Psoas muscle (tissue), 8 donors: Measurements from ENCODE around the gene CARD14. TPM values are rescaled to one million over a fixed set of nuclear protein-coding genes. Genes with fewer than 3 reads are reported as not detected.

Experiments used
- ATAC-seq, 4 donors: fragments of 200-7000 bp; cut with Tn5 transposase; one replicate each; pipeline ENCODE4 v1.9.1; 2020; ENCODE audit warnings: moderate library complexity in 3 of 4, mild to moderate bottlenecking in 2 of 4
- DNase-seq, 2 donors: peaks; one replicate each; pipeline ENCODE4 v3.0.0-alpha.2; 2020
- H3K27ac ChIP-seq: fragments of 200-600 bp; one replicate; pipeline ENCODE4 v1.8.0; 2022
- H3K27me3 ChIP-seq, 3 donors: fragments of 200-600 bp in 1 of 3; one replicate each; pipeline versions ENCODE4 v1.6.1 to v1.8.0; 2013 to 2022; ENCODE audit warnings: low read length in 2 of 3, mild to moderate bottlenecking in 2 of 3, moderate library complexity in 1 of 3; ENCODE audit not compliant: insufficient read depth in 3 of 3
- H3K36me3 ChIP-seq, 2 donors: fragments of 200-600 bp in 1 of 2; one replicate each; pipeline versions ENCODE4 v1.6.1 to v1.8.0; 2013 to 2022; ENCODE audit warnings: low read depth in 1 of 2, mild to moderate bottlenecking in 1 of 2, moderate library complexity in 1 of 2; ENCODE audit not compliant: insufficient read depth in 1 of 2
- H3K4me1 ChIP-seq: fragments of 200-600 bp; one replicate; pipeline ENCODE4 v1.8.0; 2022
- H3K4me3 ChIP-seq: fragments of 200-600 bp; one replicate; pipeline ENCODE4 v1.8.0; 2022; ENCODE audit warnings: mild to moderate bottlenecking
- H3K9me3 ChIP-seq: fragments of 200-600 bp; one replicate; pipeline ENCODE4 v1.8.0; 2022
- whole genome bisulfite sequencing, 3 donors: extraction: QIAGEN DNeasy Blood & Tissue Kit; methylation state at CpG; one replicate each; pipeline versions ENCODE4 v1.1.6 to v1.1.7; 2013; 5-methylcytosine and 5-hydroxymethylcytosine counted together
- intact Hi-C, 2 donors: fragments of 100-400 bp; cut with DNase I; formaldehyde crosslinking; loops; one replicate each; pipeline versions ENCODE4 v1.11.0 to v1.14.2; 2022
- polyA plus RNA-seq, 3 donors: library from polyadenylated mRNA; stranded (reverse); fragments of 200-250 nt; gene quantifications; one replicate each; pipeline ENCODE4 v1.2.3, GENCODE V29; 2013
- total RNA-seq, 4 donors: library from RNA; stranded (reverse); fragmentation: NEBNext Ultra II Directional in 2 of 4; extraction: Animal tissue kit (Norgen Biotek cat#: 25700) in 2 of 4; gene quantifications; one replicate each; pipeline versions ENCODE4 v1.2.1 to v1.2.4, GENCODE V29; 2021 to 2023
- TF ChIP-seq, protein P1 (sequence below): fragments of 200-600 bp; IDR thresholded peaks from one replicate; pipeline ENCODE4 v1.8.0; 2022; ENCODE audit warnings: antibody characterized with exemption
- donor health status: healthy with polysubstance abuse.
- donor health status: DM: no; HTN: no; CAD: no; lungs with moderate emphysema.
- donor health status: Bipolar disorder and iron deficiency.
- donor health status: healthy.
- donor health status: DM: yes; HTN: yes; CAD: no.
- donor health status: DM: no; HTN: no; CAD: no.
- donor health status: DM: no; HTN: no; CAD: no.
- donor health status: DM: yes; HTN: yes; CAD: no.

Gene CARD14
- total and polyA plus RNA-seq, 7 donors: 0.05 to 0.32 (median 0.06) TPM; not detected in 4

DNA sequence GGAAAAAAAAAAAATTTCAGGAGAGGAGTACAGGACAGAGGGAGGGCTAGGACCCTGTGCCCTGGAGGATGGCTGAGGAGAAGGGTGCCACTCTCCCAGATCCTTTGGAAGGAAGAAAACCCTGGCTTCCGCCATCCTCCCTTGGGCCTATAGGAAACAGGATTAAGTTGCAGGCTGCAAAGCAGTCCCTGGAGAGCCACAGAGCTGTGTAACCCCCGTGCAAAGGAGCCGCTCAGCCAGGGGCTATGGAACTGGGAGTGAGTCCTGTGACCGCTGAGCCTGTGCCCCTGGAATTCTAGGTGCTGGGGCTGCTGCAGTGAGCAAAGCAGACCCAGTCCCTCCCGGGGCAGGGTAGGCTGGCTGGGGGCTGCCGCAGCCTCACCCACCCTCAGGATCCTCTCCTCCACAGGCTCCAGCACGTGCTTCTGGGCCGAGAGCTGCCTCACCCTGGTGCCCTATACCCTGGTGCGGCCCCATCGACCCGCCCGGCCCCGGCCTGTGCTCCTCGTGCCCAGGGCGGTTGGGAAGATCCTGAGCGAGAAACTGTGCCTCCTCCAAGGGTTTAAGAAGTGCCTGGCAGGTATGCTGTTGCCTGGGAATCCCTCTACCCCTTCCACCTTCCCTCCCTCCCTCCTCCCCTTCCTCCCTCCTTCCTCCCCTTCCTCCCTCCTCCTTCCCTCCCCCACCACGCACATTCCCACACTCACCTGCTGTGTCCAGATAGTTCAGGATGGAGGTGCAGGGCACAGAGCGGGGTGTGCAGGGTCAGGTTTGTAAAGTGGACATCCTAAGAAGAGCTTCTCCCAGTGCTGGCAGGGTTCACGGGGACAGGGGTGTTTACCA is 35.0 kb downstream of the CARD14 start:
- H3K4me3 ChIP-seq: no peak overlapping the region

DNA sequence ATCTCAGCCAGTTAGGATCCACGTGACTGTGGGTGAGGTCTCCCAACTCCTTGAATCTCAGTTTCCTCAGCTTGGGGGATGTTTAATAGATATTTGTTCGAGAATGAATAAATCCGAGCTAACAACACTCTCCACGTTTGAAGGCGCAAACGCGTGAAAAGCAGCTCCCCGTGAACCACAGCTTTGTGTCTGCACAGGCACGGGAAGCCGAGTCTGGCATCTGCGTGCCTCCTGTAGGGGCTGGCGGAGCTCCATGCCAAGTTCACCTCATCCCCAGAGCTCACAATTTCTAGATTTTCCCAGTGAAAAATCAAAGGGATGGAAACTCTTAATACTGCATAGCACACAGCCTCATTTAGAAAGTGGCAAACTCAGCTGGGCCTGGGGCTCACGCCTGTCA is 36.0 kb downstream of the CARD14 start:
- Histone ChIP-seq H3K9me3 (no peaks in the 10 kb centered on the region), H3K36me3 (peaks cover 0 to 26% of the 10 kb centered on the region in 2 donors), H3K4me3 (no peak overlapping the region), H3K4me1 (no peaks in the 10 kb centered on the region), H3K27me3 (no peaks in the 10 kb centered on the region), H3K27ac (no peak overlapping the region)
- intact Hi-C loops: no loop called here
- TF ChIP-seq, protein P1, sequence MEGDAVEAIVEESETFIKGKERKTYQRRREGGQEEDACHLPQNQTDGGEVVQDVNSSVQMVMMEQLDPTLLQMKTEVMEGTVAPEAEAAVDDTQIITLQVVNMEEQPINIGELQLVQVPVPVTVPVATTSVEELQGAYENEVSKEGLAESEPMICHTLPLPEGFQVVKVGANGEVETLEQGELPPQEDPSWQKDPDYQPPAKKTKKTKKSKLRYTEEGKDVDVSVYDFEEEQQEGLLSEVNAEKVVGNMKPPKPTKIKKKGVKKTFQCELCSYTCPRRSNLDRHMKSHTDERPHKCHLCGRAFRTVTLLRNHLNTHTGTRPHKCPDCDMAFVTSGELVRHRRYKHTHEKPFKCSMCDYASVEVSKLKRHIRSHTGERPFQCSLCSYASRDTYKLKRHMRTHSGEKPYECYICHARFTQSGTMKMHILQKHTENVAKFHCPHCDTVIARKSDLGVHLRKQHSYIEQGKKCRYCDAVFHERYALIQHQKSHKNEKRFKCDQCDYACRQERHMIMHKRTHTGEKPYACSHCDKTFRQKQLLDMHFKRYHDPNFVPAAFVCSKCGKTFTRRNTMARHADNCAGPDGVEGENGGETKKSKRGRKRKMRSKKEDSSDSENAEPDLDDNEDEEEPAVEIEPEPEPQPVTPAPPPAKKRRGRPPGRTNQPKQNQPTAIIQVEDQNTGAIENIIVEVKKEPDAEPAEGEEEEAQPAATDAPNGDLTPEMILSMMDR: no peak
- ATAC-seq (no peak), DNase-seq (no peak)
- WGBS, 3 donors: 88 to 91% (median 88%) methylated on average over 13 of the region's 13 CpGs

More for the DNA sequence above, 35.0 kb downstream of the CARD14 start:
- WGBS, 3 donors: 79 to 85% (median 83%) methylated on average over 15 to 19 of the region's 19 CpGs
- Histone ChIP-seq H3K36me3 (peaks cover 0 to 16% of the 10 kb centered on the region in 2 donors), H3K4me1 (no peaks in the 10 kb centered on the region), H3K9me3 (no peaks in the 10 kb centered on the region), H3K27me3 (no peaks in the 10 kb centered on the region), H3K27ac (no peak overlapping the region)
- ATAC-seq (peak in 1 of 4 donors; percentile 34), DNase-seq (no peak)
- intact Hi-C loops: no loop called here
- TF ChIP-seq, protein P1: no peak

DNA sequence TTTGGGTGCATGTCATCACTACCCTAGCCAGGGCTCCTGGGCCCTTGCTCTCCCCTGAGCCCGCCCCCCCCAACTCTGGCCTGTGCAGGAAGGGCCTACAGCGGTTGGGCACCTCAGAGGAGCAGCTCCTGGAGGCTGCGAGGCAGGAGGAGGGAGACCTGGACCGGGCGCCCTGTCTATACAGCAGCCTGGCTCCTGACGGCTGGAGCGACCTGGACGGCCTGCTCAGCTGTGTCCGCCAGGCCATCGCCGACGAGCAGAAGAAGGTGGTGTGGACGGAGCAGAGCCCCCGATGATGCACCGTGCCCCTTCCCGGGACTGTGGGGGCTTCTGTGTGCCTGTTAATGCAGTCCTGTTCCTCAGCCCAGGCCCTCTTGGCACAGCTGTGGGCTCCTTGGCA is 38.2 kb downstream of the CARD14 start:
- no peak overlapping the region for H3K27ac ChIP-seq
- H3K9me3 ChIP-seq: no peaks in the 10 kb centered on the region
- H3K4me3 ChIP-seq: no peak overlapping the region
- intact Hi-C loops: no loop called here
- peak in 1 of 4 donors; percentile 12 for ATAC-seq
- DNase-seq: no peak
- H3K36me3 ChIP-seq: peaks cover 4 to 47% of the 10 kb centered on the region in 2 donors
- TF ChIP-seq, protein P1: no peak
- WGBS, 3 donors: 91 to 97% (median 95%) methylated on average over 11 to 16 of the region's 16 CpGs
- no peaks in the 10 kb centered on the region for H3K4me1 ChIP-seq
- no peaks in the 10 kb centered on the region for H3K27me3 ChIP-seq

DNA sequence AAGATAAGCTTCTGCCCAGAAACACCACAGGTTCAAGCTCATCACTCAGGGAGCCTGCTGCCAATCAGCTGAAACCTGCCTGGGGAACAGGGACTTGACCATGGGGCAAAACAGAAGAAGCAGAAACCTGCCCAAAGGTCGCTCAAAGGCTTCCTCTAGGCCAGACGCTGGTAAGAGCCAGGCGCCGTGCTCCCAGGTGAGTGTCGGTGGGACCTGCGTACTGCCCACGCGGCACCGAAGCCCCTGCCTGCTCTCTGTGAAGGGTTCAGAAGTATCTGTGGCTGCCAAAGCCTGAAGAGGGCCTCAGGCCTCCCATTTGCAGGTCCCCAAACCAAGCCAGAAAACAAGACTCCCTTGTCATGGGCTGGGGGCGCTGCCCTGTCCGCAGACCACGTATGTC is 39.9 kb downstream of the CARD14 start:
- 86 to 94% (median 89%) methylated on average over 12 of the region's 12 CpGs for WGBS, 3 donors
- Histone ChIP-seq H3K4me3 (no peak overlapping the region), H3K36me3 (peaks cover 4 to 64% of the 10 kb centered on the region in 2 donors), H3K27ac (no peak overlapping the region), H3K4me1 (no peaks in the 10 kb centered on the region), H3K9me3 (no peaks in the 10 kb centered on the region), H3K27me3 (no peaks in the 10 kb centered on the region)
- DNase-seq (no peak), ATAC-seq (no peak)
- intact Hi-C loops: no loop called here
- TF ChIP-seq, protein P1: no peak
